Measurements from ENCODE around the gene HOXB7. TPM values are rescaled to one million over a fixed set of nuclear protein-coding genes. Genes with fewer than 3 reads are reported as not detected.

The HOXB7 gene
- total RNA-seq, 2 experiments from 2014 or later: 9.2 to 16.3 TPM

DNA sequence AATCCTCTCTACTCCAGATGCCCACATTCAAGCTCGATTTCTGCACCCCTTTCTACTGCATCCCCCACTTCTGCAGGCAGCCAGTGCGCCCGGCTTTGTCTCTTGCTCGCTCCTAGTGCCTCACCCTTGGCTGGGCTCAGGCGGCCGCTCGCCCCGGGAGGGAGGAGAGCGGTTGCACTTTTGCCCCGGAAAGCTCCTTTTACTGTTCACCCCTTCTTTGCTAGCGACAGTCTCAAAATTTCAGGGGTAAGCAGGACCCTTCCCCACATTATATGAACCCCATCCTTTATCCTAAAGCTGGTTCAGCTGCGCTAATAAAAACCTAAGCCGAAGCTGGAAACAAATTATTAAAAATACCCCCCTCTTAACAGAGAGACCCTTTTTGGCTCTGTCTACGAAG lies 18.2 kb downstream of the HOXB7 start:
- TF ChIP-seq, protein P1, sequence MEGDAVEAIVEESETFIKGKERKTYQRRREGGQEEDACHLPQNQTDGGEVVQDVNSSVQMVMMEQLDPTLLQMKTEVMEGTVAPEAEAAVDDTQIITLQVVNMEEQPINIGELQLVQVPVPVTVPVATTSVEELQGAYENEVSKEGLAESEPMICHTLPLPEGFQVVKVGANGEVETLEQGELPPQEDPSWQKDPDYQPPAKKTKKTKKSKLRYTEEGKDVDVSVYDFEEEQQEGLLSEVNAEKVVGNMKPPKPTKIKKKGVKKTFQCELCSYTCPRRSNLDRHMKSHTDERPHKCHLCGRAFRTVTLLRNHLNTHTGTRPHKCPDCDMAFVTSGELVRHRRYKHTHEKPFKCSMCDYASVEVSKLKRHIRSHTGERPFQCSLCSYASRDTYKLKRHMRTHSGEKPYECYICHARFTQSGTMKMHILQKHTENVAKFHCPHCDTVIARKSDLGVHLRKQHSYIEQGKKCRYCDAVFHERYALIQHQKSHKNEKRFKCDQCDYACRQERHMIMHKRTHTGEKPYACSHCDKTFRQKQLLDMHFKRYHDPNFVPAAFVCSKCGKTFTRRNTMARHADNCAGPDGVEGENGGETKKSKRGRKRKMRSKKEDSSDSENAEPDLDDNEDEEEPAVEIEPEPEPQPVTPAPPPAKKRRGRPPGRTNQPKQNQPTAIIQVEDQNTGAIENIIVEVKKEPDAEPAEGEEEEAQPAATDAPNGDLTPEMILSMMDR (conservative IDR thresholded peaks at IDR 0.05; ENCODE audit: low read length): no peak
- no peak for TF ChIP-seq EZH2phosphoT487 (IDR thresholded peaks at IDR 0.05; ENCODE audit: borderline replicate concordance, low read depth, low read length)
- peaks cover 6% of the 10 kb centered on the region for H3K4me1 ChIP-seq (ENCODE audit: insufficient read depth, low read length, poor library complexity, severe bottlenecking)
- H3K4me3 ChIP-seq (ENCODE audit: low read depth, low read length, poor library complexity, severe bottlenecking): no peak overlapping the region
- POLR2A ChIA-PET: no interaction called here
- H4K20me1 ChIP-seq (ENCODE audit: insufficient read depth, low read length): no peaks in the 10 kb centered on the region
- no TSS peak for BruUV-seq (replicated peaks)
- no peak overlapping the region for H2AFZ ChIP-seq (ENCODE audit: low read length)
- no peaks in the 10 kb centered on the region for H3K9me3 ChIP-seq (ENCODE audit: low read length)
- no peaks in the 10 kb centered on the region for H3K9me2 ChIP-seq (ENCODE audit: insufficient read depth, low read length)
- intact Hi-C loops (cut with micrococcal nuclease; ENCODE audit: unreplicated experiment): loop anchor here (10.0 kb wide), 1 partner anchor 328 kb away; no protein-coding TSS in a partner anchor
- no peaks in the 10 kb centered on the region for H3K36me3 ChIP-seq (ENCODE audit: insufficient read depth, low read length)
- CTCF ChIA-PET (ENCODE audit: unreplicated experiment): interaction anchor here (1.1 kb wide), 1 partner anchor 242 kb away, joined by 3 read pairs; no protein-coding TSS in a partner anchor
- no peak for DNase-seq (ENCODE audit: low spot score)
- no peaks in the 10 kb centered on the region for H3K79me2 ChIP-seq (ENCODE audit: insufficient read depth, low read depth, low read length)
- no peak overlapping the region for H3K4me2 ChIP-seq (ENCODE audit: low read length)
- H3K27ac ChIP-seq (ENCODE audit: low read depth, low read length, poor library complexity, severe bottlenecking): no peak overlapping the region

DNA sequence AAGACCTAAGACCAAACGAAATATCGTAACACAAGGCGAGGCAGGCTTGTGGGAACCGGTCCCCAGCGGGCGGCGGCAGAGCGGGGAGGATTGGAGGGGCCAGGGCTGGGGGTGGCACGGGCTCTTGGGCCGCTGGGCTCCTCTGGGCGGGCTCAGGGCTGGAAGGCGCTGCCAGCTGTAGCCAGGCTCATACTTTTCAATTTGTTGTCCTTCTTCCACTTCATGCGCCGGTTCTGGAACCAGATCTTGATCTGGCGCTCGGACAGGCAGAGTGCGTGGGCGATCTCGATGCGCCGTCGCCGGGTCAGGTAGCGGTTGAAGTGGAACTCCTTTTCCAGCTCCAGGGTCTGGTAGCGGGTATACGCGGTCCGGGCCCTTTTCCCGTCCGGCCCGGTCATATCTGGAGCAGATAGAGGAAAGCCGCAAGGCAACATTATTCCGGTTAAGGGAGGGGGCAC lies 18.7 kb downstream of the HOXB7 start:
- Histone ChIP-seq H3K9me3 (ENCODE audit: low read length) (no peaks in the 10 kb centered on the region), H3K36me3 (ENCODE audit: insufficient read depth, low read length) (no peaks in the 10 kb centered on the region), H2AFZ (ENCODE audit: low read length) (no peak overlapping the region), H3K79me2 (ENCODE audit: insufficient read depth, low read depth, low read length) (no peaks in the 10 kb centered on the region), H3K4me3 (ENCODE audit: low read depth, low read length, poor library complexity, severe bottlenecking) (no peak overlapping the region), H3K9me2 (ENCODE audit: insufficient read depth, low read length) (no peaks in the 10 kb centered on the region), H3K27ac (ENCODE audit: low read depth, low read length, poor library complexity, severe bottlenecking) (no peak overlapping the region), H4K20me1 (ENCODE audit: insufficient read depth, low read length) (no peaks in the 10 kb centered on the region), H3K4me1 (ENCODE audit: insufficient read depth, low read length, poor library complexity, severe bottlenecking) (peaks cover 11% of the 10 kb centered on the region), H3K4me2 (ENCODE audit: low read length) (no peak overlapping the region)
- intact Hi-C loops (cut with micrococcal nuclease; ENCODE audit: unreplicated experiment): loop anchor here (10.0 kb wide), 1 partner anchor 327 kb away; no protein-coding TSS in a partner anchor
- no peak for DNase-seq (ENCODE audit: low spot score)
- no peak for TF ChIP-seq EZH2phosphoT487 (IDR thresholded peaks at IDR 0.05; ENCODE audit: borderline replicate concordance, low read depth, low read length)
- TF ChIP-seq, protein P1 (conservative IDR thresholded peaks at IDR 0.05; ENCODE audit: low read length): no peak
- ChIA-PET CTCF (ENCODE audit: unreplicated experiment) (no interaction called here), POLR2A (interaction anchor here (0.8 kb wide), 1 partner anchor 257 kb away, joined by 3 read pairs; no protein-coding TSS in a partner anchor)
- BruUV-seq (replicated peaks): no TSS peak

DNA sequence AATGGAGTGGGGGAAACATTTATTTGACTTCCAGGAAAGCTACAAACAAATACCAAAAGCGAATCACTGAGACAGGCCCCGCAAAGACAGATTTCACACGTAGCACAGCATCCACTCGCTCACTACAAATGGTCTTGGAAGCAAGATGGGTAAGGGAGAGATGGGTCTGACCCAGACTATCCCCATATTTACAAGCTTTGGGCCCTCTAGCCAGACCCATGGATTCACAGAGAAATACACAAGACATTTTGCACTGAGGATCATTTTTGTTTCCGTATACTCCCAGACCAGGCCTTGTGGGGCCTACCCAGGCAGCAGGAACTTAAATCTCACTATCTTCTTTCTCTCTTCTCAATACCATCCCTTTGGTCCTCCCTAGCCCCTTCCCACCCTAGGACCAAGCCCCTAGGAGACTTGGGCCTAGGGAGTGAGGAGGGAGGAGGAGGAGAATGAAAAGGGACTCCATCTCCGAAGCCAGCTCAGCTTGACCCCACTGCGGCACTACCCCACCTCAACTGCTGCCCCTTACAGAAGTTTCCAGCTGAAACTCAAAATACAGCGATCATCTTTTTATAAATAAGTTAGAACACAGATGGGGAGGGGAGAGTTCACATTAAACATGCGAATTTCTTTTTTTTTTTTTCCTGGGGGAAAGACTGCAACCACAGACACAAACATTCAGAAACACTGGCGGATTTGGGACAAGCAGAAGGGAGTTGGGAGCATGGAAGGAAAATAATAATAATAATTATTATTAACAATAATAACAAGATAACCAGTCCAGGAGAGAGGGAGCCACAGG lies 19.4 kb downstream of the HOXB7 start:
- peaks cover 18% of the 10 kb centered on the region for H3K4me1 ChIP-seq (ENCODE audit: insufficient read depth, low read length, poor library complexity, severe bottlenecking)
- no peaks in the 10 kb centered on the region for H3K36me3 ChIP-seq (ENCODE audit: insufficient read depth, low read length)
- H2AFZ ChIP-seq (ENCODE audit: low read length): no peak overlapping the region
- H3K79me2 ChIP-seq (ENCODE audit: insufficient read depth, low read depth, low read length): no peaks in the 10 kb centered on the region
- intact Hi-C loops (cut with micrococcal nuclease; ENCODE audit: unreplicated experiment): loop anchor here (10.0 kb wide), 1 partner anchor 327 kb away; no protein-coding TSS in a partner anchor
- H3K4me2 ChIP-seq (ENCODE audit: low read length): no peak overlapping the region
- CTCF ChIA-PET (ENCODE audit: unreplicated experiment): no interaction called here
- H3K9me3 ChIP-seq (ENCODE audit: low read length): no peaks in the 10 kb centered on the region
- no peak overlapping the region for H3K4me3 ChIP-seq (ENCODE audit: low read depth, low read length, poor library complexity, severe bottlenecking)
- DNase-seq (ENCODE audit: low spot score): no peak
- no peaks in the 10 kb centered on the region for H3K9me2 ChIP-seq (ENCODE audit: insufficient read depth, low read length)
- H3K27ac ChIP-seq (ENCODE audit: low read depth, low read length, poor library complexity, severe bottlenecking): no peak overlapping the region
- TF ChIP-seq, protein P1 (conservative IDR thresholded peaks at IDR 0.05; ENCODE audit: low read length): no peak
- no peak for TF ChIP-seq EZH2phosphoT487 (IDR thresholded peaks at IDR 0.05; ENCODE audit: borderline replicate concordance, low read depth, low read length)
- no TSS peak for BruUV-seq (replicated peaks)
- H4K20me1 ChIP-seq (ENCODE audit: insufficient read depth, low read length): no peaks in the 10 kb centered on the region
- POLR2A ChIA-PET: interaction anchor here (0.6 to 0.8 kb wide), 2 partner anchors 234 to 257 kb away, joined by 3 read pairs; no protein-coding TSS in a partner anchor

Data from OCI-LY7 (cell line).